ENCODE data around the gene BRWD1. TPM values are rescaled to one million over a fixed set of nuclear protein-coding genes. Genes with fewer than 3 reads are reported as not detected.

Gene BRWD1
- total RNA-seq, 2 donors from 2014 or later, result 71.9 to 81.6 TPM

GRCh38 chr21:39196310-39196709, 117.1 kb downstream of the BRWD1 start:
- no peak for DNase-seq
- no peaks in the 10 kb centered on the region for H3K27me3 Mint-ChIP-seq
- peaks cover 30% of the 10 kb centered on the region for H3K4me1 Mint-ChIP-seq
- H3K4me3 Mint-ChIP-seq, result peak overlapping the region; percentile 69
- ATAC-seq, result no peak
- peak overlapping the region; percentile 69 for H3K27ac Mint-ChIP-seq
- peaks cover 24% of the 10 kb centered on the region for H3K36me3 Mint-ChIP-seq (ENCODE audit: low read depth)
- no peaks in the 10 kb centered on the region for H3K9me3 ChIP-seq (ENCODE audit: control insufficient read depth, low read length, poor library complexity, severe bottlenecking)

- no peak overlapping the region for H3K4me3 Mint-ChIP-seq
- no peaks in the 10 kb centered on the region for H3K27me3 Mint-ChIP-seq
- no peak overlapping the region for H3K27ac Mint-ChIP-seq
- no peak for DNase-seq
- peaks cover 17% of the 10 kb centered on the region for H3K36me3 Mint-ChIP-seq (ENCODE audit: low read depth)
- H3K4me1 Mint-ChIP-seq, result peaks cover 27% of the 10 kb centered on the region
- ATAC-seq, result no peak
- no peaks in the 10 kb centered on the region for H3K9me3 ChIP-seq (ENCODE audit: control insufficient read depth, low read length, poor library complexity, severe bottlenecking)
Measured at GRCh38 chr21:39193380-39193779, 120.1 kb downstream of the BRWD1 start.

GRCh38 chr21:39189857-39190604, 123.4 kb downstream of the BRWD1 start:
- H3K27ac Mint-ChIP-seq, result no peak overlapping the region
- DNase-seq (no peak), ATAC-seq (no peak)
- H3K4me3 Mint-ChIP-seq, result no peak overlapping the region
- H3K4me1 Mint-ChIP-seq, result peaks cover 12% of the 10 kb centered on the region
- H3K27me3 Mint-ChIP-seq, result no peaks in the 10 kb centered on the region
- H3K9me3 ChIP-seq (ENCODE audit: control insufficient read depth, low read length, poor library complexity, severe bottlenecking), result no peaks in the 10 kb centered on the region
- H3K36me3 Mint-ChIP-seq (ENCODE audit: low read depth), result peaks cover 3% of the 10 kb centered on the region

GRCh38 chr21:39188521-39189139, 124.8 kb downstream of the BRWD1 start:
- ATAC-seq (no peak), DNase-seq (no peak)
- Mint-ChIP-seq H3K4me1 (peaks cover 17% of the 10 kb centered on the region), H3K27ac (no peak overlapping the region), H3K36me3 (ENCODE audit: low read depth) (no peaks in the 10 kb centered on the region), H3K4me3 (no peak overlapping the region), H3K27me3 (no peaks in the 10 kb centered on the region)
- H3K9me3 ChIP-seq (ENCODE audit: control insufficient read depth, low read length, poor library complexity, severe bottlenecking), result no peaks in the 10 kb centered on the region

- peaks cover 24% of the 10 kb centered on the region for H3K4me1 Mint-ChIP-seq
- no peak overlapping the region for H3K4me3 Mint-ChIP-seq
- ATAC-seq (no peak), DNase-seq (no peak)
- no peak overlapping the region for H3K27ac Mint-ChIP-seq
- H3K36me3 Mint-ChIP-seq (ENCODE audit: low read depth), result peaks cover 2% of the 10 kb centered on the region
- no peaks in the 10 kb centered on the region for H3K27me3 Mint-ChIP-seq
- no peaks in the 10 kb centered on the region for H3K9me3 ChIP-seq (ENCODE audit: control insufficient read depth, low read length, poor library complexity, severe bottlenecking)
Measured at GRCh38 chr21:39187141-39187540, 126.3 kb downstream of the BRWD1 start.

- no peaks in the 10 kb centered on the region for H3K9me3 ChIP-seq (ENCODE audit: control insufficient read depth, low read length, poor library complexity, severe bottlenecking)
- ATAC-seq (no peak), DNase-seq (no peak)
- H3K36me3 Mint-ChIP-seq (ENCODE audit: low read depth), result peaks cover 2% of the 10 kb centered on the region
- peaks cover 28% of the 10 kb centered on the region for H3K4me1 Mint-ChIP-seq
- H3K27ac Mint-ChIP-seq, result no peak overlapping the region
- H3K4me3 Mint-ChIP-seq, result no peak overlapping the region
- no peaks in the 10 kb centered on the region for H3K27me3 Mint-ChIP-seq
Measured at GRCh38 chr21:39186676-39187075, 126.8 kb downstream of the BRWD1 start.

GRCh38 chr21:39185157-39185556, 128.3 kb downstream of the BRWD1 start:
- ATAC-seq (no peak), DNase-seq (no peak)
- Mint-ChIP-seq H3K27me3 (no peaks in the 10 kb centered on the region), H3K27ac (peak overlapping the region; percentile 27), H3K36me3 (ENCODE audit: low read depth) (peaks cover 2% of the 10 kb centered on the region), H3K4me1 (peaks cover 34% of the 10 kb centered on the region), H3K4me3 (peak overlapping the region; percentile 33)
- H3K9me3 ChIP-seq (ENCODE audit: control insufficient read depth, low read length, poor library complexity, severe bottlenecking), result no peaks in the 10 kb centered on the region

- Mint-ChIP-seq H3K4me1 (peaks cover 34% of the 10 kb centered on the region), H3K36me3 (ENCODE audit: low read depth) (peaks cover 2% of the 10 kb centered on the region), H3K27me3 (no peaks in the 10 kb centered on the region), H3K4me3 (peak overlapping the region; percentile 98), H3K27ac (peak overlapping the region; percentile 90)
- H3K9me3 ChIP-seq (ENCODE audit: control insufficient read depth, low read length, poor library complexity, severe bottlenecking), result no peaks in the 10 kb centered on the region
- DNase-seq, result no peak
- ATAC-seq, result no peak
Measured at GRCh38 chr21:39184050-39184980, 129.1 kb downstream of the BRWD1 start.

GRCh38 chr21:39183272-39184049, 130.0 kb downstream of the BRWD1 start, which contains the start of gene PSMG1:
PSMG1 (minus strand) TSS chr21:39183451; CDS start chr21:39183385, 66 bp downstream.
- peak; percentile 97 for ATAC-seq
- DNase-seq, result peak; percentile 92 to 97 (median 92)
- Mint-ChIP-seq H3K27ac (peak within 1 kb of the TSS; percentile 90), H3K4me3 (peak within 1 kb of the TSS; percentile 98), H3K4me1 (peaks cover 33% of the 10 kb centered on the region), H3K36me3 (ENCODE audit: low read depth) (peaks cover 3% of the 10 kb centered on the region), H3K27me3 (no peaks in the 10 kb centered on the region)
- H3K9me3 ChIP-seq (ENCODE audit: control insufficient read depth, low read length, poor library complexity, severe bottlenecking), result no peaks in the 10 kb centered on the region

GRCh38 chr21:39182484-39183271, 130.8 kb downstream of the BRWD1 start:
- peak; percentile 67 for ATAC-seq
- no peak for DNase-seq
- Mint-ChIP-seq H3K27ac (peak overlapping the region; percentile 90), H3K36me3 (ENCODE audit: low read depth) (peaks cover 3% of the 10 kb centered on the region), H3K4me3 (peak overlapping the region; percentile 98), H3K27me3 (no peaks in the 10 kb centered on the region), H3K4me1 (peaks cover 35% of the 10 kb centered on the region)
- H3K9me3 ChIP-seq (ENCODE audit: control insufficient read depth, low read length, poor library complexity, severe bottlenecking), result no peaks in the 10 kb centered on the region

- ATAC-seq (no peak), DNase-seq (no peak)
- Mint-ChIP-seq H3K27ac (peak overlapping the region; percentile 90), H3K4me3 (peak overlapping the region; percentile 98), H3K4me1 (peaks cover 32% of the 10 kb centered on the region), H3K36me3 (ENCODE audit: low read depth) (peaks cover 3% of the 10 kb centered on the region), H3K27me3 (no peaks in the 10 kb centered on the region)
- H3K9me3 ChIP-seq (ENCODE audit: control insufficient read depth, low read length, poor library complexity, severe bottlenecking), result no peaks in the 10 kb centered on the region
Measured at GRCh38 chr21:39182016-39182415, 131.4 kb downstream of the BRWD1 start.
